SK-N-SH treated with all-trans-retinoic acid at 6 μM for 48 hours (cell line): ENCODE data around the gene CYP27B1.
"Not testable (repeated sequence)": the region's sequence is repeated elsewhere in the genome, so short reads cannot be mapped to it uniquely, and the experiment has no call there.

Experiments used
- ATAC-seq: fragments of 200-7000 bp; cut with Tn5 transposase; 3 replicates; pipeline ENCODE4 v1.9.1; 2020; ENCODE audit warnings: mild to moderate bottlenecking, moderate library complexity
- ARNTL ChIP-seq: fragments of 450-650 bp; formaldehyde crosslinking; IDR thresholded peaks from 2 replicates; pipeline ENCODE4 v1.5.0; 2020; ENCODE audit warnings: low read depth, mild to moderate bottlenecking, moderate library complexity, borderline replicate concordance
- BACH2 ChIP-seq: fragments of 250-450 bp; sonication (Bioruptor Pico); IDR thresholded peaks from 2 replicates; pipeline ENCODE4 v1.9.0; 2021; ENCODE audit warnings: mild to moderate bottlenecking, borderline replicate concordance
- CREB5 ChIP-seq: fragments of 250-450 bp; sonication (Bioruptor Pico); IDR thresholded peaks from 2 replicates; pipeline ENCODE4 v1.5.1; 2020; ENCODE audit warnings: low read depth, mild to moderate bottlenecking, moderate library complexity
- CSDC2 ChIP-seq: fragments of 250-450 bp; sonication (Bioruptor Pico); IDR thresholded peaks from 2 replicates; pipeline ENCODE4 v1.5.0; 2020; ENCODE audit warnings: mild to moderate bottlenecking, moderate library complexity
- CSRNP3 ChIP-seq: fragments of 250-450 bp; sonication (Bioruptor Pico); IDR thresholded peaks from 2 replicates; pipeline ENCODE4 v1.5.1; 2021; ENCODE audit warnings: mild to moderate bottlenecking, moderate library complexity
- ESRRG ChIP-seq: fragments of 250-450 bp; sonication (Bioruptor Pico); IDR thresholded peaks from 2 replicates; pipeline ENCODE4 v1.6.1; 2021; ENCODE audit warnings: mild to moderate bottlenecking
- GLIS3 ChIP-seq: fragments of 250-450 bp; sonication (Bioruptor Pico); IDR thresholded peaks from 2 replicates; pipeline ENCODE4 v1.5.0; 2020; ENCODE audit warnings: mild to moderate bottlenecking, moderate library complexity
- ISL1 ChIP-seq: fragments of 250-450 bp; sonication (Bioruptor Pico); IDR thresholded peaks from 2 replicates; pipeline ENCODE4 v2.1.2; 2022; ENCODE audit warnings: mild to moderate bottlenecking, moderate library complexity
- OSR1 ChIP-seq: fragments of 250-450 bp; sonication (Bioruptor Pico); IDR thresholded peaks from 2 replicates; pipeline ENCODE4 v1.8.0; 2022; ENCODE audit warnings: moderate library complexity, mild to moderate bottlenecking, inconsistent platforms
- PPARA ChIP-seq: fragments of 250-450 bp; sonication (Bioruptor Pico); IDR thresholded peaks from 2 replicates; pipeline ENCODE4 v1.5.0; 2020; ENCODE audit warnings: mild to moderate bottlenecking, borderline replicate concordance
- TOX ChIP-seq: fragments of 250-450 bp; sonication (Bioruptor Pico); IDR thresholded peaks from 2 replicates; pipeline ENCODE4 v1.8.0; 2021; ENCODE audit warnings: mild to moderate bottlenecking, moderate library complexity, borderline replicate concordance
- ZC3H10 ChIP-seq: fragments of 250-450 bp; sonication (Bioruptor Pico); IDR thresholded peaks from 2 replicates; pipeline ENCODE4 v1.5.1; 2021; ENCODE audit warnings: mild to moderate bottlenecking, moderate library complexity
- ZFP3 ChIP-seq: fragments of 250-450 bp; sonication (Bioruptor Pico); IDR thresholded peaks from 2 replicates; pipeline ENCODE4 v1.5.0; 2020; ENCODE audit warnings: mild to moderate bottlenecking, moderate library complexity
- ZFP30 ChIP-seq: fragments of 450-650 bp; formaldehyde crosslinking; IDR thresholded peaks from 2 replicates; pipeline ENCODE4 v1.5.0; 2022; ENCODE audit warnings: mild to moderate bottlenecking, moderate library complexity
- ZNF565 ChIP-seq: fragments of 450-650 bp; formaldehyde crosslinking; conservative IDR thresholded peaks from 2 replicates; pipeline ENCODE4 v1.5.0; 2020; ENCODE audit warnings: low read depth, mild to moderate bottlenecking, moderate library complexity
- ZNF8 ChIP-seq: fragments of 450-650 bp; formaldehyde crosslinking; IDR thresholded peaks from 2 replicates; pipeline ENCODE4 v1.5.0; 2020; ENCODE audit warnings: mild to moderate bottlenecking, moderate library complexity
- TF ChIP-seq, protein P1 (sequence below): fragments of 250-450 bp; sonication (Bioruptor Pico); IDR thresholded peaks from 2 replicates; pipeline ENCODE4 v1.8.0; 2020; ENCODE audit warnings: mild to moderate bottlenecking, moderate library complexity, borderline replicate concordance
- TF ChIP-seq, protein P2 (sequence below): fragments of 250-450 bp; sonication (Bioruptor Pico); IDR thresholded peaks from 2 replicates; pipeline ENCODE4 v1.8.0; 2021; ENCODE audit warnings: low read depth, mild to moderate bottlenecking, moderate library complexity, borderline replicate concordance

CYP27B1 gene

DNA sequence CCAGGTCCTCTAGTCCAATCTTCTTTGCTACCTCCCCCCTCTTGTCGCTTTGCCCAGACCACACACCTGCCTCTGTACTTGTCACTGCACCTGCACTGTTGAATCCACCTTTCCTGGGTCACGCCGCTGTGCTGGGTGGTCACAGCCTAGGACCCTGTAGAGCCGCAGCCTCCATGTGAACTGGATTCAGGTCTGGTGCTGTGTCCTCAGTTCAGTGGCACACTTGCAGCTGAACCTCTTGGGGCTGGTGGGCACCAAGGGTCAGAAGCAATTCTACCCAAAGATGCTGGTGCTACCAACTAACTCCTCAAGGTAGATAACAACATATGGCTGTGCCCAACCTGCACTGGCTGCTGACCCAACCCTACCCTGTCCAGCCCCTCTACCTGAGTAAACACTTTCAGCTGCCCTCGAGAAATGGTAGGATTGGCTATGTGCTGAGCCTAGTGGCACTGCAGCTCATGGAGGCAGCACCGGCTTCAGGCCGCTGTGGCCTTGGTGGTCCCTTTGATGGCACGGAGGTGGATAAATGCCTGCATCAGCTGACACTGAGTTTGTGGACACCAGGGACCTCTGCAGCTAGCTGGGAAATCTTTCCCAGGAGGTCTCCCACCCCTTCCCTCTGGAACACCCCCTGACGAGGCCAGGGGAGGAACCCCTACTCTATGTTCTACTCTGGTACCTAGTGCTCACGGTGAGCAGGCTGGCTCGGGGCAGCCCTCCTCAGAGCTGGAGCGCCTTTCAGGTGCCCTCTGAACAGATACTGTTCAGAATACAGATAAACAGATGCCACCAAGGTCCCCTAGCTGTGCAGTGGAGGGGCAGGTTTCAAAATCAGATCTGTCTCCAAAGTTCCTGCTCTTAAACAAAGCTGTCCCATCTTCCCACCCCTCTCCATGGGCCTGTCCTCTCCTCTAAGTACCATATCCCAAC, 42.6 kb downstream of the CYP27B1 start:
- ATAC-seq: no peak
- TF ChIP-seq, protein P1, sequence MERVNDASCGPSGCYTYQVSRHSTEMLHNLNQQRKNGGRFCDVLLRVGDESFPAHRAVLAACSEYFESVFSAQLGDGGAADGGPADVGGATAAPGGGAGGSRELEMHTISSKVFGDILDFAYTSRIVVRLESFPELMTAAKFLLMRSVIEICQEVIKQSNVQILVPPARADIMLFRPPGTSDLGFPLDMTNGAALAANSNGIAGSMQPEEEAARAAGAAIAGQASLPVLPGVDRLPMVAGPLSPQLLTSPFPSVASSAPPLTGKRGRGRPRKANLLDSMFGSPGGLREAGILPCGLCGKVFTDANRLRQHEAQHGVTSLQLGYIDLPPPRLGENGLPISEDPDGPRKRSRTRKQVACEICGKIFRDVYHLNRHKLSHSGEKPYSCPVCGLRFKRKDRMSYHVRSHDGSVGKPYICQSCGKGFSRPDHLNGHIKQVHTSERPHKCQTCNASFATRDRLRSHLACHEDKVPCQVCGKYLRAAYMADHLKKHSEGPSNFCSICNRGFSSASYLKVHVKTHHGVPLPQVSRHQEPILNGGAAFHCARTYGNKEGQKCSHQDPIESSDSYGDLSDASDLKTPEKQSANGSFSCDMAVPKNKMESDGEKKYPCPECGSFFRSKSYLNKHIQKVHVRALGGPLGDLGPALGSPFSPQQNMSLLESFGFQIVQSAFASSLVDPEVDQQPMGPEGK: no peak
- no peak for TF ChIP-seq CSRNP3
- no peak for TF ChIP-seq GLIS3 (CRISPR knock-in tag)

DNA sequence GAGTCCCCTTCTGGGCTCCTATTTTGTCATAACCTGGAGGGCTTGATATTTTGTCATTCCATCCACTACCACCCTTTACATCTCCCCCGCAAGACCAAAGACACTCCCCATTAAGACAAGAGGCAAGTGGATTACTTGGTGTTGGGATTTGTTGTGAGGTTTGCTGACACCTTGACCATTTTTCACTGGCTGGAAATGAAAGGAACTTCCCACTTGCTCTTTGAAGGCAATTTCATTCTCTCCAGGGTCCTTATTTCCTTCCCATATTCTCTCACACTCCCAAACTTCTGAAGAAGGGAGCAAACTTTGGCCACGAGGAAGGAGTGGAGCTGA, 43.3 kb downstream of the CYP27B1 start:
- TF ChIP-seq ZNF565: no peak
- no peak for ATAC-seq

DNA sequence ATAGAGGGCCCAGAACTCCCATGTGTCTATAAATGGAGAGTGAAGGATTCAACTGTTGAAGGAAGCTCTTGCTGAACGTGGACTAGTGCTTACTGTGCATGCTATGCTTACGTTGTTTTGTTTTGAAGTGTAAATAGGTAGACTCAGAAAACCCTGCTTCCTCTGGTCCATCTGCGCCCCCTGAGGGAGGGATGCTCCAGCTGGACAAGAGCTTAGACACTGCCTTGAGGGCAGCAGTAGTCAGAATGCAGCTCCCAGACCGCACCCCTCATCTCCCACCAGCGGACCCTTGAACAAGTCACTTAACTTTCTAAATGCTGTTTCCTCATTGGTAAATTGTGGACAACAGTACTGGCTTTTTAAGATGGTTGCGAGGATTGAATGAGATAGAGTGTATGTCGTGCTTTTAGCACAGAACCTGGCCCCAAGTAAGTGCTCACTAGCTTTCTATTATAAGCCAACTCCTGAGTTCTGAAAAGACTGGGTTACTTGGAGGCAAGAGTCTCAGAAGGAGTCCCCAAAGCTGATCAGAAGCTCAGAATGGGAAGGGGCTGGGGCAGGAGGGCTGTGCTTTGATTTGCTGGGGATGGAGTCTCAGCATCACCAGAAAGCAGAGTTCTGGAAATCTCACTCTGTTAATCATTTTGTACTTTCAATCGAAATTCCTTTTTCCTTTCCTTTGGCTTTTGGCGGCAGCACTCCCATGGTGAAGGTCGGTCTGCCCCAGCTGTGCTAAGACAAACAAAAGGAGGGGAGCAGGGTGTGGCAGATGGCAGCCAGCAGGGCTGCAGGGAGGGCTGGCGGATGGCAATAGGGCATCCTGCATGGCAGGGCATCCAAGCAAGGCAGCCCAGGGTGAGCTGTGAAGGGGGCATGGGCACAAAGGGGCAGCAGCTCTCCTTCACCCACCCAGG, 43.9 kb downstream of the CYP27B1 start:
- no peak for ATAC-seq
- TF ChIP-seq ESRRG: no peak
- no peak for TF ChIP-seq OSR1 (CRISPR knock-in tag)
- TF ChIP-seq CREB5: no peak
- TF ChIP-seq ZNF8 (CRISPR knock-in tag): no peak
- no peak for TF ChIP-seq ISL1 (CRISPR knock-in tag)
- TF ChIP-seq, protein P2, sequence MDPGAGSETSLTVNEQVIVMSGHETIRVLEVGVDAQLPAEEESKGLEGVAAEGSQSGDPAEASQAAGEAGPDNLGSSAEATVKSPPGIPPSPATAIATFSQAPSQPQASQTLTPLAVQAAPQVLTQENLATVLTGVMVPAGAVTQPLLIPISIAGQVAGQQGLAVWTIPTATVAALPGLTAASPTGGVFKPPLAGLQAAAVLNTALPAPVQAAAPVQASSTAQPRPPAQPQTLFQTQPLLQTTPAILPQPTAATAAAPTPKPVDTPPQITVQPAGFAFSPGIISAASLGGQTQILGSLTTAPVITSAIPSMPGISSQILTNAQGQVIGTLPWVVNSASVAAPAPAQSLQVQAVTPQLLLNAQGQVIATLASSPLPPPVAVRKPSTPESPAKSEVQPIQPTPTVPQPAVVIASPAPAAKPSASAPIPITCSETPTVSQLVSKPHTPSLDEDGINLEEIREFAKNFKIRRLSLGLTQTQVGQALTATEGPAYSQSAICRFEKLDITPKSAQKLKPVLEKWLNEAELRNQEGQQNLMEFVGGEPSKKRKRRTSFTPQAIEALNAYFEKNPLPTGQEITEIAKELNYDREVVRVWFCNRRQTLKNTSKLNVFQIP (CRISPR knock-in tag): no peak
- TF ChIP-seq BACH2 (CRISPR knock-in tag): no peak

DNA sequence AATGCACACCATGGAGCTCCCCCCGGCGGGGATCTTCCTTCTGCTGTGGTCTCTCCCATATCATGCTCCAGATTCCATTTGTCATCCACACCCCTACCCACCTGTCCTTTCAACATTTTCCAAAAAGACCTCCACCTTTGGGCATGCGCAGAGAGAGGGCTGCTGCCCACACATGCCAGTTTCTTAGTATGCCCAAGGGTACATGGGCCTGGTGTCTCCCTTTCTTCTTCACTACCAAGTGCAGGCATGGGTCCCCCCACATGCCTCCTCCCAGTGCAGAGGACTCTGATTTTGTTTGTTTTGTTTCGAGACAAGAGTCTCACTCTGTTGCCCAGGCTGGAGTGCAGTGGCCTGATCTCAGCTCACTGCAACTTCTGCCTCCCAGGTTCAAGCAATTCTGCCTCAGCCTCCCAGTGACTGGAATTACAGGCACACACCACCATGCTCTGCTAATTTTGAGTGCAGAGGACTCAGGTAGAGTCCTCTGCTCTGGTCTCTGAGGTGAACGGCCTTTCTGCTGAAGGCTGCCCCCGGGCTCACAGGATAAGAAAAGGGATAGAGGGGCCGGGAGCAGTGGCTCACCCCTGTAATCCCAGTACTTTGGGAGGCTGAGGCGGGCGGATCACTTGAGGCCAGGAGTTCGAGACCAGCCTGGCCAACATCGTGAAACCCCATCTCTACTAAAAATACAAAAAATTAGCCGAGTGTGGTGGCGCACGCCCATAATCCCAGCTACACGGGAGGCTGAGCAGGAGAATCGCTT, 44.9 kb downstream of the CYP27B1 start:
- not testable (repeated sequence) for ATAC-seq

- ATAC-seq: no peak
- TF ChIP-seq CSRNP3 (no peak), PPARA (no peak), OSR1 (CRISPR knock-in tag) (no peak), ZC3H10 (no peak), ZFP30 (CRISPR knock-in tag) (no peak), ZFP3 (CRISPR knock-in tag) (no peak), ARNTL (CRISPR knock-in tag) (no peak), CREB5 (no peak), ISL1 (CRISPR knock-in tag) (no peak), TOX (CRISPR knock-in tag) (no peak), BACH2 (CRISPR knock-in tag) (no peak), CSDC2 (CRISPR knock-in tag) (no peak), ESRRG (no peak)
- TF ChIP-seq, protein P2 (CRISPR knock-in tag): no peak
Measured at GRCh38 chr12:57720606-57721595, 46.0 kb downstream of the CYP27B1 start.
